IMR-90 (cell line): ENCODE results near the gene PLEKHB2. TPM values are rescaled to one million over a fixed set of nuclear protein-coding genes. Genes with fewer than 3 reads are reported as not detected.

Experiments
- ATAC-seq: fragments of 200-7000 bp; cut with Tn5 transposase; 2 replicates; pipeline ENCODE4 v1.9.1; 2020; ENCODE audit warnings: low read depth, mild to moderate bottlenecking, moderate library complexity
- BruUV-seq: library from RNA; stranded (reverse); fragments of 400-500 nt; replicated peaks from 2 replicates; lab custom pipeline; 2021; lab: Mats Ljungman, UMichigan
- CTCF ChIA-PET: fragments of 300-600 bp; formaldehyde crosslinking; extraction: SDS; loops from one replicate; lab custom pipeline; 2021; ENCODE audit warnings: antibody characterized with exemption; lab: Yijun Ruan, JAX
- POLR2A ChIA-PET: fragments of 300-600 bp; sonication (Branson Sonifier 250); formaldehyde crosslinking; loops from one replicate; lab custom pipeline; 2022; ENCODE audit warnings: antibody characterized with exemption; ENCODE audit not compliant: unreplicated experiment; lab: Charles Lee
- DNase-seq: peaks from one replicate; pipeline ENCODE4 v3.0.0; 2013
- H2AFZ ChIP-seq: replicated peaks from 2 replicates; pipeline ENCODE3; 2013; ENCODE audit warnings: low read length, mild to moderate bottlenecking; ENCODE audit not compliant: poor library complexity
- H2AK5ac ChIP-seq: 2 replicates; pipeline ENCODE4 v1.6.1; 2013; ENCODE audit warnings: low read depth, low read length, inconsistent platforms
- H2AK9ac ChIP-seq: replicated peaks from 2 replicates; pipeline ENCODE3; 2013; ENCODE audit warnings: mild to moderate bottlenecking, low read depth, low read length, moderate library complexity; ENCODE audit not compliant: poor library complexity
- H2BK120ac ChIP-seq: 2 replicates; pipeline ENCODE4 v1.6.1; 2013; ENCODE audit warnings: low read depth, low read length, inconsistent platforms
- H2BK15ac ChIP-seq: 3 replicates; pipeline ENCODE4 v1.6.1; 2013; ENCODE audit warnings: low read depth, low read length, inconsistent platforms
- H2BK20ac ChIP-seq: 2 replicates; pipeline ENCODE4 v1.6.1; 2013; ENCODE audit warnings: low read depth, mild to moderate bottlenecking, inconsistent platforms, low read length, moderate library complexity
- H2BK5ac ChIP-seq: 2 replicates; pipeline ENCODE4 v1.6.1; 2013; ENCODE audit warnings: mild to moderate bottlenecking, low read depth, low read length, inconsistent platforms; ENCODE audit not compliant: poor library complexity, severe bottlenecking
- H3K14ac ChIP-seq: replicated peaks from 2 replicates; pipeline ENCODE4 v1.6.1; 2013; ENCODE audit warnings: low read depth, low read length, inconsistent platforms
- H3K18ac ChIP-seq: 2 replicates; pipeline ENCODE4 v1.6.1; 2013; ENCODE audit warnings: low read depth, low read length, control low read depth
- H3K23ac ChIP-seq: 2 replicates; pipeline ENCODE4 v1.6.1; 2013; ENCODE audit warnings: low read depth, low read length, inconsistent platforms
- H3K27ac ChIP-seq: 2 replicates; pipeline ENCODE4 v1.5.1; 2013; ENCODE audit warnings: mild to moderate bottlenecking, control low read depth, low read length; ENCODE audit not compliant: insufficient read depth
- H3K27me3 ChIP-seq: 2 replicates; pipeline ENCODE4 v1.6.1; 2013; ENCODE audit warnings: low read length; ENCODE audit not compliant: control insufficient read depth, insufficient read depth
- H3K36me3 ChIP-seq: 2 replicates; pipeline ENCODE4 v1.6.1; 2013; ENCODE audit warnings: low read length, mixed read lengths; ENCODE audit not compliant: control insufficient read depth, insufficient read depth
- H3K4ac ChIP-seq: 2 replicates; pipeline ENCODE4 v1.6.1; 2013; ENCODE audit warnings: low read depth, low read length, inconsistent platforms
- H3K4me1 ChIP-seq: 2 replicates; pipeline ENCODE4 v1.6.1; 2013; ENCODE audit warnings: low read length, mixed read lengths; ENCODE audit not compliant: control insufficient read depth, insufficient read depth
- H3K4me2 ChIP-seq: 2 replicates; pipeline ENCODE4 v1.6.1; 2013; ENCODE audit warnings: low read depth, mild to moderate bottlenecking, control low read depth, low read length, moderate library complexity
- H3K4me3 ChIP-seq: 2 replicates; pipeline ENCODE4 v1.5.1; 2013; ENCODE audit warnings: low read depth, mild to moderate bottlenecking, control low read depth, low read length, moderate library complexity; ENCODE audit not compliant: insufficient read depth
- H3K56ac ChIP-seq: 2 replicates; pipeline ENCODE4 v1.6.1; 2013; ENCODE audit warnings: low read length, inconsistent platforms; ENCODE audit not compliant: insufficient read depth; ENCODE audit errors: extremely low read depth
- H3K79me1 ChIP-seq, 2 experiments: 2 replicates each; pipeline ENCODE4 v1.6.1; 2013; ENCODE audit warnings: low read length in 2 of 2, inconsistent platforms in 1 of 2, low read depth in 1 of 2
- H3K9ac ChIP-seq: 2 replicates; pipeline ENCODE4 v1.6.1; 2013; ENCODE audit warnings: low read depth, low read length, control low read depth
- H3K9me1 ChIP-seq: 2 replicates; pipeline ENCODE4 v1.6.1; 2013; ENCODE audit warnings: low read length, inconsistent platforms; ENCODE audit not compliant: insufficient read depth
- H3K9me3 ChIP-seq: 2 replicates; pipeline ENCODE4 v1.6.1; 2013; ENCODE audit warnings: low read length; ENCODE audit not compliant: control insufficient read depth, insufficient read depth
- H4K20me1 ChIP-seq: 2 replicates; pipeline ENCODE4 v1.6.1; 2013; ENCODE audit warnings: low read length, inconsistent platforms; ENCODE audit not compliant: insufficient read depth
- H4K5ac ChIP-seq: 2 replicates; pipeline ENCODE4 v1.6.1; 2013; ENCODE audit warnings: mild to moderate bottlenecking, low read depth, low read length, control low read depth
- H4K8ac ChIP-seq, 2 experiments: 2 replicates each; pipeline ENCODE4 v1.6.1; 2013; ENCODE audit warnings: low read depth in 2 of 2, low read length in 2 of 2, control low read depth in 1 of 2, inconsistent platforms in 1 of 2
- H4K91ac ChIP-seq: 2 replicates; pipeline ENCODE4 v1.6.1; 2013; ENCODE audit warnings: low read depth, low read length, inconsistent platforms; ENCODE audit not compliant: insufficient read depth
- BHLHE40 ChIP-seq: fragments of 150-350 bp; IDR thresholded peaks from 2 replicates; pipeline ENCODE4 v1.6.1; 2016; ENCODE audit warnings: mild to moderate bottlenecking, low read depth, low read length
- CHD1 ChIP-seq: IDR thresholded peaks from 2 replicates; pipeline ENCODE4 v1.6.1; 2012; ENCODE audit warnings: low read depth, low read length, improper control_type of control experiment
- MAZ ChIP-seq: IDR thresholded peaks from 2 replicates; pipeline ENCODE4 v1.6.1; 2012; ENCODE audit warnings: low read depth, mild to moderate bottlenecking, low read length, improper control_type of control experiment, moderate library complexity, borderline replicate concordance
- WGBS, 2 experiments: methylation state at CpG; one replicate each; pipeline versions ENCODE4 v1.1.5 to v1.1.7; 2013; ENCODE audit warnings: missing lambda C conversion rate in 2 of 2; ENCODE audit not compliant: insufficient read length in 1 of 2; ENCODE audit errors: extremely low coverage in 2 of 2; 5-methylcytosine and 5-hydroxymethylcytosine counted together
- dilution Hi-C: fragments of 300-500 bp; cut with HindIII; formaldehyde crosslinking; loops from one replicate; pipeline ENCODE4 v1.14.3; 2018; ENCODE audit warnings: low sequenced_read_pairs; ENCODE audit not compliant: unreplicated experiment
- in situ Hi-C: fragments of 300-500 bp; cut with MboI; formaldehyde crosslinking; loops from 3 replicates; pipeline ENCODE4 v1.14.3; 2019; ENCODE audit warnings: low sequenced_read_pairs, inconsistent platforms, mixed read lengths
- intact Hi-C: fragments of 100-400 bp; cut with micrococcal nuclease; formaldehyde crosslinking; loops from 2 replicates; pipeline ENCODE4 v1.10.0; 2022
- polyA plus RNA-seq, 3 experiments: library from polyadenylated mRNA; depleted of rRNA; stranded (reverse); fragments of >200 nt; gene quantifications; 2 replicates each; pipeline ENCODE4 v1.2.3, GENCODE V29; 2012; ENCODE audit warnings: low replicate concordance in 1 of 3
- total RNA-seq: library from RNA; depleted of rRNA; stranded (reverse); fragments of >200 nt; gene quantifications from 2 replicates; pipeline ENCODE4 v1.2.3, GENCODE V29; 2012
- TF ChIP-seq, protein P1 (sequence below): fragments of 150-350 bp; IDR thresholded peaks from 2 replicates; pipeline ENCODE4 v1.6.1; 2017; ENCODE audit warnings: mild to moderate bottlenecking, antibody characterized with exemption, low read length, low read depth

The PLEKHB2 gene
- total and polyA plus RNA-seq, 2 of the 4 experiments (the other 2 are of a cell fraction), result 62.9 to 82.1 TPM

DNA sequence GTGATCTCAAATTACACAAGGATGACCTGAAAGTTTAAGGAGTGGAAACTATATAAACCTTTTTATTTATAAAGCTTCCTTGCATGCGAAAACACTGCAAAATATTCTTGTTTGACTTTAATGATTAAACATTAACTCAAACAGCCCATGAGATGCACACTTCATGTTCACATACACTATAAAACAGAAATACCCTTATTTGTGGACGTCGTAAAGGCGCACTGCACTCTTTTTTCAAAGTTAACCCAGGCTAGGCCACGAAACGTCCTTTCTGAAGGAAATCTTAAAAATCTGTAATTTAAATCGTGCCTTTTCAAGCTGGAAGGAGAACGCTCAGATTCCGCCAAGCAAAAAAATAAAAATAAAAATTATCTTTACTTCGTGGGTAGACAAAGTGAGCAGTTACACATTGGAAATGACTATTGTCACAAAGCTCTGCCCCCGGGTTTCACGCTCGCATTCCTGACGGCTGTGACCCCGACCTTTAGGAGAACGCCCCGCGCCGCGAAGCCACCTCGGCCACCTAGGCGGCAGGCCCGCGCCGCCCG is 12.6 kb upstream of the PLEKHB2 start:
- DNase-seq, result no peak
- Histone ChIP-seq H3K14ac (peak overlapping the region; percentile 54), H3K9ac (peak overlapping the region; percentile 99), H4K8ac (peak overlapping the region; percentile 16 to 74), H3K27me3 (no peaks in the 10 kb centered on the region), H2AK9ac (peak overlapping the region; percentile 18), H3K79me1 (peaks cover 5 to 10% of the 10 kb centered on the region in 2 experiments; a peak in 3 of 4 replicates), H4K20me1 (peaks cover 36% of the 10 kb centered on the region), H3K27ac (peak overlapping the region; percentile 93), H3K9me3 (no peaks in the 10 kb centered on the region), H3K4ac (peak overlapping the region; percentile 22), H2BK120ac (no peak overlapping the region), H4K5ac (peak overlapping the region; percentile 71), H3K18ac (no peak overlapping the region), H3K56ac (peak overlapping the region; percentile 82), H4K91ac (peak overlapping the region; percentile 10; the same call in 1 of the 2 replicates), H3K4me2 (peak overlapping the region; percentile 98; the same call in 1 of the 2 replicates), H3K4me1 (no peaks in the 10 kb centered on the region), H2BK5ac (peak overlapping the region; percentile 90), H3K36me3 (peaks cover 11% of the 10 kb centered on the region), H2BK15ac (no peak overlapping the region), H2BK20ac (no peak overlapping the region), H3K23ac (peak overlapping the region; percentile 21; the same call in 1 of the 2 replicates), H3K9me1 (no peaks in the 10 kb centered on the region; the same call in 1 of the 2 replicates), H2AK5ac (no peak overlapping the region), H2AFZ (peak overlapping the region; percentile 91), H3K4me3 (peak overlapping the region; percentile 89)
- in situ Hi-C loops, result no loop called here
- WGBS, 2 experiments, result 0% methylated on average over 14 of the region's 26 CpGs; no CpG with 5 or more reads in 1 of the 2 experiments
- ATAC-seq, result no peak
- ChIA-PET CTCF (interaction anchor here (0.6 to 0.8 kb wide), 2 partner anchors 16 to 20 kb away, joined by 3 read pairs; no protein-coding TSS in a partner anchor), POLR2A (no interaction called here)
- TF ChIP-seq, protein P1, sequence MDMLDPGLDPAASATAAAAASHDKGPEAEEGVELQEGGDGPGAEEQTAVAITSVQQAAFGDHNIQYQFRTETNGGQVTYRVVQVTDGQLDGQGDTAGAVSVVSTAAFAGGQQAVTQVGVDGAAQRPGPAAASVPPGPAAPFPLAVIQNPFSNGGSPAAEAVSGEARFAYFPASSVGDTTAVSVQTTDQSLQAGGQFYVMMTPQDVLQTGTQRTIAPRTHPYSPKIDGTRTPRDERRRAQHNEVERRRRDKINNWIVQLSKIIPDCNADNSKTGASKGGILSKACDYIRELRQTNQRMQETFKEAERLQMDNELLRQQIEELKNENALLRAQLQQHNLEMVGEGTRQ, result no peak
- TF ChIP-seq MAZ (no peak), CHD1 (0 out of 2 replicates have a peak, but pooled peaks have one; percentile 34), BHLHE40 (no peak)
- dilution Hi-C loops, result no loop called here
- intact Hi-C loops, result loop anchor here (5.0 to 10.0 kb wide), 2 partner anchors 35 to 298 kb away; no protein-coding TSS in a partner anchor
- BruUV-seq, result no TSS peak
